Aorta (tissue), 5 donors: ENCODE measurements around the gene TYMS. TPM values are rescaled to one million over a fixed set of nuclear protein-coding genes. Genes with fewer than 3 reads are reported as not detected.

Experiments used
- ATAC-seq: fragments of 200-7000 bp; cut with Tn5 transposase; one replicate; pipeline ENCODE4 v1.9.1; 2022; ENCODE audit warnings: moderate library complexity; ENCODE audit not compliant: low FRiP score
- DNase-seq, 2 donors: peaks; one replicate each; pipeline ENCODE4 v3.0.0-alpha.2; 2020
- H3K27ac ChIP-seq, 2 donors: one replicate each; pipeline ENCODE4 v1.5.1; 2013; ENCODE audit warnings: low read length in 2 of 2, mild to moderate bottlenecking in 2 of 2, moderate library complexity in 2 of 2, control low read depth in 1 of 2, inconsistent platforms in 1 of 2, low read depth in 1 of 2
- H3K27me3 ChIP-seq, 2 donors: one replicate each; pipeline ENCODE4 v1.6.1; 2013; ENCODE audit warnings: control low read depth in 1 of 2, low read length in 1 of 2, mild to moderate bottlenecking in 1 of 2, moderate library complexity in 1 of 2; ENCODE audit not compliant: insufficient read depth in 2 of 2, control insufficient read depth in 1 of 2
- H3K36me3 ChIP-seq, 2 donors: one replicate each; pipeline ENCODE4 v1.6.1; 2013; ENCODE audit warnings: control low read depth in 1 of 2, low read length in 1 of 2, mild to moderate bottlenecking in 1 of 2; ENCODE audit not compliant: insufficient read depth in 2 of 2, control insufficient read depth in 1 of 2
- H3K4me1 ChIP-seq, 2 donors: one replicate each; pipeline ENCODE4 v1.6.1; 2013; ENCODE audit warnings: low read length in 2 of 2, control low read depth in 1 of 2, mild to moderate bottlenecking in 1 of 2, moderate library complexity in 1 of 2; ENCODE audit not compliant: insufficient read depth in 2 of 2, control insufficient read depth in 1 of 2
- H3K4me3 ChIP-seq, 2 donors: one replicate each; pipeline ENCODE4 v1.5.1; 2013; ENCODE audit warnings: low read length in 2 of 2, control low read depth in 1 of 2, mild to moderate bottlenecking in 1 of 2
- H3K9me3 ChIP-seq: one replicate; pipeline ENCODE4 v1.6.1; 2013; ENCODE audit warnings: mild to moderate bottlenecking, low read length; ENCODE audit not compliant: control insufficient read depth
- WGBS, 2 donors: extraction: QIAGEN DNeasy Blood & Tissue Kit; methylation state at CpG; one replicate each; pipeline ENCODE4 v1.1.7; 2013; 5-methylcytosine and 5-hydroxymethylcytosine counted together
- intact Hi-C, 2 donors: fragments of 100-400 bp; cut with DNase I; formaldehyde crosslinking; loops; one replicate each; pipeline versions ENCODE4 v1.14.2 to v1.15.0; 2022
- polyA plus RNA-seq, 2 donors: library from polyadenylated mRNA; stranded (reverse); fragments of 200-250 nt; gene quantifications; one replicate each; pipeline ENCODE4 v1.2.3, GENCODE V29; 2013
- total RNA-seq, 2 donors: library from RNA; stranded (reverse); fragmentation: NEBNext Ultra II Directional; extraction: Animal tissue kit (Norgen Biotek cat#: 25700); gene quantifications; one replicate each; pipeline ENCODE4 v1.2.1, GENCODE V29; 2021
- donor health status: healthy with polysubstance abuse.
- donor health status: Bipolar disorder and iron deficiency.
- donor health status: DM: no; HTN: no; CAD: no.
- donor health status: DM: no; HTN: no; CAD: no.
- donor health status: DM: yes; HTN: yes; CAD: no.

TYMS gene
- total and polyA plus RNA-seq, 4 donors, result 1.3 to 5.6 (median 4.3) TPM

DNA sequence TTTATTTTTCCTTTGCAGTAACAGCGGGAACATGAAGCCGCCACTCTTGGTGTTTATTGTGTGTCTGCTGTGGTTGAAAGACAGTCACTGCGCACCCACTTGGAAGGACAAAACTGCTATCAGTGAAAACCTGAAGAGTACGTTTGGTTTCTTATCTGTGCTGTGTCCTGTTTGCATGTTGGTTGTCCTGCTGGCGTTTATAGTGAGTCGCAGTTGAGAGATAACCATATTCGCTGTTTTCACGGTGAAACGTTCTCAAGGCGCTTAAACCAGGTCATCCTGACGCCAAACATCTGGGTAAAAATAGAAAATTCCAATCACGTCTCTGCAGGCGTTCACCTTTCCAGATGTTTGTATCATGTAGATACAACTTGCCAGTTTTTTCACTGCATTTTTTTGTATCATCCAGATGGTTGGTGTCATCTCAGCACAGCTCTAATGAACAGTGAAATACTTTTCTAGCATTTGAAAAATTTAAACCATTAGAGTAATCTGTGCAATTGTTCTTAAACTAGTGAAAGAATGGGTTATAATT is 39.4 kb upstream of the TYMS start:
- WGBS, 2 donors, result 74 to 79% methylated on average over 13 of the region's 13 CpGs
- Histone ChIP-seq H3K4me3 (no peak overlapping the region), H3K27me3 (no peaks in the 10 kb centered on the region), H3K27ac (no peak overlapping the region), H3K4me1 (no peaks in the 10 kb centered on the region), H3K36me3 (no peaks in the 10 kb centered on the region), H3K9me3 (no peaks in the 10 kb centered on the region)
- DNase-seq (no peak), ATAC-seq (no peak)
- intact Hi-C loops, result loop anchor here in 1 of 2 donors (2.0 kb wide), 1 partner anchor 331 kb away; no protein-coding TSS in a partner anchor

DNA sequence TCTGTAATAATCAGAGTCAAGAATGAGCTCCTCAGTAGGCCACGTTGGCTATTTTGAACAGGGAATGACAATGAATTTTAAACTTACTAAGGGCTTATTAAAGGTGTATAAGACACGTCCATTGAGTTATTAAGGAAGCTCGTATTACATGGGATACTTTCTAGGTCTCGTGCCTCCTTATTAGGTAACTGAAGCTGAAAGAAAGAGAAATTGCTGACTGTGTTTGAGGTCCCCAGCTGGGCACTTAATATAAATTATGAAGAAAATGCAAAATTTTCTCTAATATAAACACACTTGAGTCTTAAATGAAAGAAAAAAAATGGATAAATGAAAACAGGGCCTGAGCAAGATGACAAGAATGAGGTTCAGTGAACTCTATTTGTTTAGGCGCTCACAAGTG is 38.8 kb upstream of the TYMS start:
- DNase-seq (no peak), ATAC-seq (no peak)
- WGBS, 2 donors, result 86 to 88% methylated on average over 5 of the region's 5 CpGs
- no peaks in the 10 kb centered on the region for H3K27me3 ChIP-seq
- intact Hi-C loops, result no loop called here
- no peaks in the 10 kb centered on the region for H3K9me3 ChIP-seq
- no peaks in the 10 kb centered on the region for H3K4me1 ChIP-seq
- no peaks in the 10 kb centered on the region for H3K36me3 ChIP-seq
- H3K27ac ChIP-seq, result no peak overlapping the region
- no peak overlapping the region for H3K4me3 ChIP-seq

DNA sequence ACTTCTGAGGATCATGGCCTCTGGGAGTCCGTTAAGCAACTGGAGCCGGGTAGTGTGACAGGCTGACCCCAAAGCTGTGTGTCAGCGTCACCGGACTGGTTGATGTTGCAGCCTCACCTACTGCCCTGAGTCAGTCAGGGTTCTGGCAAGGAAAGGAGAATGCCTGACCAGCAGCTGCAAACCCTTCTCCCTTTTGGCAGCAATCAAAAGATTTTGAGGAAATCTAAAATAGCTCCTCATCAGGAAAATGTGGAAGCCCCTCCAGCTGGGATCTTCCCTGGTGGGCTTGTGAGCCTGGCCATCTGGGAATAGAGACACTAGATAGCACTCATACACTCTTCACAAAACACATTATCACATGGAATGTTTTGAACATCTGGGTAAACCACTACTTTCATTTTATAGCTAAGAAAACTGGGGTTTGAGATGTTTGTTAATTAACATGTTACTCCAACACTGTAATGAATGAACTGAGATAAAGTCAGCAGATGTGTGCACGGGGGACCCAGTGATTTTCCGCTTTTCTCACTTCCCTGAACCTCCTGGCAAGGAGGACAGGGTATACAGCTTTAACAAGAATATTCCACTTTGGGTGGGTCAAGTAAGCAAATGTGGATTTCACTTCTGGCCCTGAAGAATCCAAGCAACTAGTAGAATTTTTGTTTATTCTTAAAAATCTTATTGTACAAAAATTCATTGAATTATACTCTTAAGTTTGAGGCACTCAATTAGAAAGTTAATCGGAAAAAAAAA is 36.0 kb upstream of the TYMS start:
- Histone ChIP-seq H3K36me3 (no peaks in the 10 kb centered on the region), H3K27me3 (peaks cover 0 to 1% of the 10 kb centered on the region in 2 donors), H3K27ac (no peak overlapping the region), H3K4me1 (no peaks in the 10 kb centered on the region), H3K9me3 (no peaks in the 10 kb centered on the region), H3K4me3 (no peak overlapping the region)
- WGBS, 2 donors, result 43 to 45% methylated on average over 7 of the region's 7 CpGs
- ATAC-seq, result no peak
- DNase-seq, result no peak
- intact Hi-C loops, result loop anchor here in 1 of 2 donors (10.0 kb wide), 1 partner anchor 213 kb away; no protein-coding TSS in a partner anchor

DNA sequence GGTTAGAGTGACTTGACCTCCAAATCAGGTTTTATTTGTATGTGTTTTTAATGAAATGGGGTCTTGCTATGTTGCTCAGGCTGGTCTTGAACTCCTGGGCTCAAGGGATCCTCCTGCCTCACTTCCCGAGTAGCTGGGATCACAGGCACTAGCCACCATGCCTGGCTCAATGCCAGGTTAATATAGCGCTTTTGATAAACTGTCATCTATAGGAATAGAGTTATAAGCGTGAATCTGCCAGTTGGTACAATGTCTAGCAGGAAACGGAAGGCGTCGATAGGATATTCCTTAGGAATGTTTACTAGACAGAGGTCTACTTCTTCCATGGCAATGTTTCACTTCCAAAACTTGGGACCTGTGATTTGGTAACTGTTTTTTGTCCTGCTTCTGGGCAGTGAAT is 35.2 kb upstream of the TYMS start:
- Histone ChIP-seq H3K27me3 (peaks cover 0 to 1% of the 10 kb centered on the region in 2 donors), H3K36me3 (no peaks in the 10 kb centered on the region), H3K9me3 (no peaks in the 10 kb centered on the region), H3K4me1 (no peaks in the 10 kb centered on the region), H3K27ac (no peak overlapping the region), H3K4me3 (no peak overlapping the region)
- 68 to 70% methylated on average over 6 of the region's 6 CpGs for WGBS, 2 donors
- no peak for ATAC-seq
- DNase-seq, result no peak
- intact Hi-C loops, result loop anchor here in 1 of 2 donors (10.0 kb wide), 1 partner anchor 213 kb away; no protein-coding TSS in a partner anchor

DNA sequence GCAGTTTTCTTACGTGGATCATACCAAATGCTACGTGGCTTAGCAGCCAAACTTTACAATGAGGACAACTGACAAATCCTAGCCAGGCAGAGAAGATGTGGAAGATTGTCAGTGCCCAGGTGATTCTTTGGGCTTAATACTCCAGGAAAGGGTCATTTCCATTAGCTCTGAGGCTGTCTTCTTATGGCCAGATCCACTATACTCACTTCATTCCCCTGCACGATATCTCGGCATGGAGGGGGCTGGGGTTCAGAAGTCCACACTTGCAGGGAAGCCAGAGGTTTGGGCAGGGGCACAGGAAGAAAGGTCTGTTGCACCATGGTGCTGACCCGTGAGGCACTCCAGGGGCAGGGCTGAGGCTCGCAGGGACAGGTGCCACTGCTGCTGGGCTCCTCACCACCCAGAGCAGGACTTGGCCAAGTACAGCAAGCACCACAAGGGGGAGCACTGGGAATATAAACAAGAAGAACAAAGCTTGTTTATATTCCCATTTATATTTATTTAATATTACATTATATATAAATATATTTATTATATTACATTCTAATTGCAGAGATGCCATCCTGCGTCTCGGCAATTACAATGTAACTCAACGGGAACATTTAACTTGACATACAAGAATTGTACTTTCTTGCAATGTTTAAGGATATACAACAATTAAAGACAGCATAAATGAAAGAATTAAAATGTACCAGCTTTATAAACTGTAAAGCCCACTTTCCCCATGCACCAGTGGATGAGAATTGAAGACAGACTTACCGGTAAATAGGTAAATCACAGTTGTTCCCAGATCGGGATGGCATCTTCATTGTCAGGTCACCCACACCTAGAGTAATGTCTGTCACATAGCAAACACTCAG is 33.5 kb upstream of the TYMS start:
- Histone ChIP-seq H3K27me3 (peaks cover 0 to 1% of the 10 kb centered on the region in 2 donors), H3K4me3 (no peak overlapping the region), H3K9me3 (no peaks in the 10 kb centered on the region), H3K36me3 (no peaks in the 10 kb centered on the region), H3K27ac (no peak overlapping the region), H3K4me1 (no peaks in the 10 kb centered on the region)
- ATAC-seq, result peak; percentile 64
- 53 to 56% methylated on average over 11 of the region's 11 CpGs for WGBS, 2 donors
- intact Hi-C loops, result loop anchor here (2.0 to 10.0 kb wide), 2 partner anchors 207 to 211 kb away; no protein-coding TSS in a partner anchor
- DNase-seq, result peak in 1 of 2 donors; percentile 74

DNA sequence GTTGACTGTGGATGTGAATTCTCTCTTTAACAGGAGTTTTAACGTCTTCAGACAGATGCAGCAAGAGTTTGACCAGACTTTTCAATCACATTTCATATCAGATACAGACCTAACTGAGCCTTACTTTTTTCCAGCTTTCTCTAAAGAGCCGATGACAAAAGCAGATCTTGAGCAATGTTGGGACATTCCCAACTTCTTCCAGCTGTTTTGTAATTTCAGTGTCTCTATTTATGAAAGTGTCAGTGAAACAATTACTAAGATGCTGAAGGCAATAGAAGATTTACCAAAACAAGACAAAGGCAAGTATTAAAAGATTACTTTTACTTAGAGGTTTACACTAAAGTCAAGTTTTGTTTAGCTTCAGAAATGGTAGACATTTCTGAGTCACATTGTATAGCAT is 30.2 kb upstream of the TYMS start:
- ATAC-seq (no peak), DNase-seq (no peak)
- 66 to 79% methylated on average over 2 of the region's 2 CpGs for WGBS, 2 donors
- Histone ChIP-seq H3K4me3 (no peak overlapping the region), H3K36me3 (no peaks in the 10 kb centered on the region), H3K4me1 (no peaks in the 10 kb centered on the region), H3K27ac (no peak overlapping the region), H3K9me3 (no peaks in the 10 kb centered on the region), H3K27me3 (peaks cover 0 to 1% of the 10 kb centered on the region in 2 donors)
- intact Hi-C loops, result loop anchor here in 1 of 2 donors (10.0 kb wide), 1 partner anchor 208 kb away; no protein-coding TSS in a partner anchor

DNA sequence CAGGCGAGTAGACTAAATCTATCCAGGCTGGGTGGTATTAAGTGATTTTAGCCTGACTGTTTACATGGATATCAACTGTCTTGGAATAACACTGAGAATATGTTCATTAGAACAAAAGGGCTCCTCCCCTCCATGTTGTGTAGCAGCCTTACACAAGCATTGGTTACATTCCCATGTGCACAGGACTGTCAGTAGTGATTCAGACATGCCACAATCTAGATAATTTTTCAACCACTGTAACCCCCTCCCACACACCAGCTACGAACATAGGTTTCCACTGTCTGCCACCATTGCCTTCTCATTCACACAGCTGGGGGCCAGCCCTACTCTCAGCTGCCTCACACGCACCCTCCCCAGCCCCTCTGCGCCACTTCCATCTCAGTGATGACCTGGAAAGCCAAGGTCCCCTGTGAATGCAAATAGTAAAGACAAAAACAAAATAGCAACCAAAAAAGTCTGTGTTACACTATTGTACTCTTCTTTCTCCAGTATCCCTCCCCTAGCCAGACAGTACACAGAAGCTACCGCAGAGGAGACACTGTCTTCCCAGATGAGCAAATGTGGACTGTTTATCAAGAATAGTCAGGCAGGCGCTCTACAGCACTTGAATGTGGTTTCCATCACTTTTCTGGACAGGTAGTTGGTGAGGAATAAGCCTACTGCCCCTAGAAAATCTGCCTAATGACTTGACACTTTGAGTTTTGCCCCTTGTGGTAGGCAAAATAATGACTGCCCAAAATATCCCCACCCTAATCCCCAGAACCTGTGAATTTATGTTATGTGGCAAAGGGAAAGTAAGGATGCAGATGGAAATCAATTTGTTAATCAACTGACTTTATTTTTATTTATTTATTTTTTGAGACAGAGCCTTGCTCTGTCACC is 27.9 kb upstream of the TYMS start:
- Histone ChIP-seq H3K27ac (no peak overlapping the region), H3K9me3 (no peaks in the 10 kb centered on the region), H3K4me3 (no peak overlapping the region), H3K4me1 (no peaks in the 10 kb centered on the region), H3K36me3 (no peaks in the 10 kb centered on the region), H3K27me3 (peaks cover 0 to 1% of the 10 kb centered on the region in 2 donors)
- ATAC-seq, result no peak
- no peak for DNase-seq
- 84 to 87% methylated on average over 6 of the region's 6 CpGs for WGBS, 2 donors
- intact Hi-C loops, result loop anchor here in 1 of 2 donors (10.0 kb wide), 1 partner anchor 205 kb away; no protein-coding TSS in a partner anchor

DNA sequence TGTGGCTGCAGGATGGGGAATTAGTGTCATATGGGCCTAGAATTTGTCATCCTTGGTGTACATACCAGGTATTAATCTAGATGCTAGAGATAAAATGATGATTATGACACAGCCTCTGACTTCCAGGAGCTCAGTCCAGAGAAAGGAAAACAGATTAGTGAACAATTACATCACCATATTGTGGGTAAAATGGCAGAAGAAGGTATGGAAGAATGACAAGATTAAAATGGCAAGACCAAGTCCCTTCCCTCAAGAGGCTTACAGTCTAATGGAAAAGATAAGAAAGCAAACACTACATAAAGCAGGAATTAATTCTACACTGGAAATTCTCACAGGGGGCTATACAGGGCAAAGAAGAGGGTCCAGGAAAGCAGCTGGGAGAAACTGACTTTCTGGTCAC is 25.9 kb upstream of the TYMS start:
- no peaks in the 10 kb centered on the region for H3K27me3 ChIP-seq
- H3K36me3 ChIP-seq, result no peaks in the 10 kb centered on the region
- H3K4me1 ChIP-seq, result no peaks in the 10 kb centered on the region
- H3K27ac ChIP-seq, result no peak overlapping the region
- ATAC-seq, result no peak
- intact Hi-C loops, result no loop called here
- H3K9me3 ChIP-seq, result no peaks in the 10 kb centered on the region
- DNase-seq, result no peak
- H3K4me3 ChIP-seq, result no peak overlapping the region
